CD4-positive, alpha-beta T cell treated with Interleukin-6 at 100 ng/mL for 8 hours (primary cell): ENCODE measurements around the gene MSH3.
"Not testable (repeated sequence)": the region's sequence is repeated elsewhere in the genome, so short reads cannot be mapped to it uniquely, and the experiment has no call there.

Source experiments
- DNase-seq: peaks from one replicate; pipeline ENCODE4 v3.0.0-alpha.2; 2020; ENCODE audit warnings: mixed read lengths, low spot score

MSH3 gene

DNA sequence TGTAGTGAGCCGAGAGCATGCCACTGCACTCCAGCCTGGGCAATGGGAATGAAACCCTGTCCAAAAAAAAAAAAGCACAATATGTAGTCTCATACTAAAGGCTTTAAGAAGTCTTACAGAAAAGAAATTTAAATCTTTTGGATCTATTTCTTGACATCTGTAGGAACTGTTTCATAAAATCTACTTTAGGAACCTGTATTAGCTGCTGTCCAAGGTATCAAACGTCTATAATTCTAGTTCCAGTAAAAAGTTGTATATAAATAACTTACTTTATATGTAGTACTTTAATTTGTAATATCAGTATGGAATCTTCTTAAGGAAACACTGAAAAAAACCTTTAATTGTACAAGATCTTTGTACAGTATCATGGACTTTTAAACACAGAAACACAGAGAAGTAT is 199.0 kb downstream of the MSH3 start:
- DNase-seq: no peak

DNA sequence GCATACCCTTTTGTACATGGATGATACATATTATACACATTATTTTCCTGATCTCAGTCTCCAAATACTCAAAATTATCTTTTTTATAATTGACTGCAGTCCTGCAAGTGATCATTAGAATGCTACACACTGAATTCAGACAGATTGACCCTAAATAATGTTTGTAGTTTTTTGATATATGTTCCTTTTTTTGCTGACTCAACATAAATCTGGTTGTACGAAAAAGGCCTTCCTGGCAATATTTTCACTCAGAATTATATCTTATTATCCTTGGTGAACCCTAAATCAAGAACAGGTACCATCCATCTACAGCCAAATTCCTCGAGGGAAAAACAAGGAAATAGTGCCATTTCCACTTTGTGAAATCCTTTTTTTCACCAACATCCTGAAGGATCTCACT is 200.1 kb downstream of the MSH3 start:
- DNase-seq: no peak

DNA sequence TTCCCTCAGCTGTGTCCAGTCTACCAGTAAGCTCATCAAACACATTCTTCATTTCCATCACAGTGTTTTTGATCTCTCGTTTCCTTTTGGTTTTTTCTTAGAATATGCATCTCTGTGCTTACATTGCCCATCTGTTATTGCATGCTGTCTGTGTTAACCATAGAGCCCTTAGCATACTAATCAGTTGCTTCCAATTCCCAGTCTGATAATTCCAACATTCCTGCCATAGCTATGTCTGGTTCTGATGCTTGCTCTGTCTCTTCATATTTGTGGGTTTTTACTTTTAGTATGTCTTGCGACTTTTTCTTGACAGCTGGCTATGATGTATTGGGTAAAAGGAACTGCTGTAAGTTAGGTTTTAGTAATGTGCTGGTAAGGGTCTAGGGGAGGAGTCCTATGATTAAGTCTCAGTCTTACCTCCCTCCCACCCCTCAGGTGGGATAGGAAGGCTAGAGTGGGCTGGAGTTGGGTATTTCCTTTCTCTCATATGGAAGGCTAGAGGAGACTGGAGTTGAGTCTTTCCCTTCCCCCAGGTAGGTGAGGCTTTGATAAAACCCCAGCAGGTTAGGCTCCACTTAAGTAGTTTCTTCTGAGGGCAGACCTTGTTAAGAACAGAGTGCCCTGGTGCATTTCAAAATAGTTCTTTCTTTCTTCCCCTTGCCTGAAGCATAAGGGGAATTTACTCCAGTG is 206.6 kb downstream of the MSH3 start:
- DNase-seq: no peak

DNA sequence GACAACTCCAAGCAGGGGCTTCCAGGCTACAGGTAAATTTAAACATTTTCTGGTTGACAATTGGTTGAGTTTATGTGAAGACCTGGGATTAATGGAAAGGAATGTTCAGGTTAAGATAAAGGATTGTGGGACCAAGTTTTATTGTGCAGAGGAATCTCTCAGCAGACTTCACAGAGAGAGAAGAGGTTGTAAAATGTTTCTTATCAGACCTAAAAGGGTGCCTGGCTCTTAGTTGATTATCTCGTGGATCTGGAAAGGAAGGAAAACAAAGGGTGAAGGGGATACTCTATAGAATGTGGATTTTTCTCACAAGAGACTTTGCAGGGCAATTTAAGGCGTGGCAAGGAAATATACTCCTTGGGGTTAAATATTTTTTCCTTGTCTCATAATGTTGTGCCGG is 209.3 kb downstream of the MSH3 start:
- no peak for DNase-seq

DNA sequence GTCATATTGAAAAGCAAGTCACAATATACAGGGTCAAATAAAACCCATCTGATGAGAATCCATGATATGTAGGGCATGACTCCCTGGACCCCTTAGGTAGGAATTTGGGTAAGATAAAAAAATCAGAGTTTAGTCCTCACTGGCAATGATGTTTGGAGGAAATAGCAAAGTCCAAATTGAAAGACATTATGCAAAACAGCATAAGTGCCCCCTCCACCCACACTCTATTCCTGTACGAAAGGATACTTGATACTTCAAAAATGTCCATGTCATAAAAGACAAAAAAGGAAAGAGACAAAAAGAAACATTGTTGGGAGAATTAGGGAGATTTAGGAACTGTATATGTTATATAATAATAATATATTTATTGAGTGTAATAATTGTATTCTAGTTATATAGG is 209.7 kb downstream of the MSH3 start:
- no peak for DNase-seq

DNA sequence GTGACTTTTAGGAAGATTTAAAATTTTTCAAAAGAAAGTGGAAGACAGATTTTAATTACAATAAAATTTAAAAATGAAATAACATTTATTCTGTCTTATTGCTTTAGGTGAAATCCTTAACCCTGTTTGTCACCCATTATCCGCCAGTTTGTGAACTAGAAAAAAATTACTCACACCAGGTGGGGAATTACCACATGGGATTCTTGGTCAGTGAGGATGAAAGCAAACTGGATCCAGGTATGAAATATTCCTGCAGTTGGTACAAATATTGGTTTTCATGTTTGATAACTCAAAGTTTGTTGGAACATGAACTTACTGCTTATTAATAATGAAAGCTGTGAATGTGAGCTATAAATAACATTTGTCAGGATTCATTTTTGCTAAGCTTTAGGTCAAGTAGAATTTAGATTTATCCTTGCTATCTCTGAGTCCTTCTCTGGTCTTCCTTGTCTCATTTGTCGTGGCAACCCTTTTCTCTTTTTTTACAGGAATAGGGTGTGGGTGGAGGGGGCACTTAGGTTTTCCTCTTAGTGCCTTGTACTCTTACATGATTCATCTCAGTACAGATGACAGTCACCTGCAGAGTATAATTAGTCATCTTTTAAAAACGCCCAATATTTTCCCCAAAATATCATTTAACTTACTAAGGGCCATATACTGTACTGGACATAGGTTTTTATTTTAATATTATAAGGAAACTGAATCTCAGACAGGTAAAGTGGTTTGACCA is 210.4 kb downstream of the MSH3 start:
- no peak for DNase-seq

DNA sequence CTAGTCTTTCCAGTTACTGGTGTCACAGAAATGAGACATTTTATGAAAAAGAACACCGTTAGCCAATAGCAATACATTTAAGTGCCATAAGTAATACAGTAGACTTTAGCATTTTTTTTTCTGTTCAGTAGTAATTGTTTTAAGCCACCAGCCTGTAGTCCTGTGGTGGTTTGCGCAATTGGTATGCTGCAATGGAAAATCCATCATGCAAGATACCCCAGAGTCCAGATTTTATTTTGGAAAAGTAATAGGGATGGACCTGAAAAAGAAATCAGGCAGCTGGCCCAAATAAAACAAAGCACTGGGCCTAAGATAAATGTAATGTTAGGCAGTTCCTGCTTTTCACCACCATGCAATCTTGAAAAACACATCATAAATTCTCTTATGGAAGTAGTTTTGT is 211.1 kb downstream of the MSH3 start:
- no peak for DNase-seq

DNA sequence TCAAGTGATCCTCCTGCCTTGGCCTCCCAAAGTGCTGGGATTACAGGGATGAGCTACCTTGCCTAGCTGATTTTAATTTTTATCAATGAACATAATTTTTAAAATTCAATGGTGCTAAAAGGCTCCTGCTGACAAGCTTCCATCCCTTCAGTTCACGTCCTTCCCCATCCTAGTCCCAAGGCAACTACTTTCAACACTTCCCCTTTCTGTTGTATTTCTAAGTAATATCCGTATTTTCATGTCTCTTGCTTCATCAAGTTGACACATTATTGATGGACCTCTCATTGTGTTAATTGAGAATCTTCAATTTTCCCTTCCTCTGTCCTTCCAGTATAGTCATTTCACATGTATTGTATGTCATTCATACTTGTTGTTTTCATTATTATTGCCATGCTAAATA is 211.9 kb downstream of the MSH3 start:
- DNase-seq: no peak

DNA sequence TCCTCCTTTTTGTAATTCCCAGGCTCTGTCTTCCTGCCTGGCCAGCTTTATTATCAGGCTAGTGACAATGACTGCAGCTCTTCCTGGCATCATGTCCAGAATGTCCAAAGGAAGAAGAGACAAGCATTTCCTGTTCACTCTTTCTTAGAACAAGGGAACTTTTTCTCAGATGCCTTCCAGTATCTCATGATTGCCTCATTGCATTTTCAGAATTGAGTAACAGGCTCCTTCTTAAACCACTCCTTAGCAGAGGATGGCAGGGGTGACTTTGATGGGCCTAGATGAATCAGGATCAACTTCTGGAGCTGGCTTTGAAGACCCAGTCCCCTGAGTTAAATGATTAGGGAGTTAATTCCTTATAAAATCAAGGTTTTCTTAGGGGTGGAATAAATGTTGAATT is 212.8 kb downstream of the MSH3 start:
- no peak for DNase-seq

DNA sequence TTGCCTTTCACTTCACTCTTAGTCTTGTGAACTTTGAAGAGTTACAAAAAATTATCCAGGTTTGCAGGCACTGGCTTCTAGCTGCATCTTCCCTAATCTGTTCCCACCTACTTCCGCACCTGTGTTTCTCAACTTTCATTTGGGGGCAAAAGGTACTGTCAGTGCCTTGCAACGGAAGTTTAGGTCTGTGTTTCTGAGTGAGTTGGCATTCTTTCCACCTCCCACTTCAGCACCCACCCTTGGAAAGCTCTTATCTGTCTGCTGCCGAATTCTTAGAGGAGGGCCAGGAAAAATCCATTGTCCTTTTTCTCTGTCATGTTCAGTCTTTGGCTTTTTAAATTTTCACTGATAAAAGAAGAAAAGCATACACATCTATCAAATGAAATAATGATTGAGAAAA is 216.0 kb downstream of the MSH3 start:
- no peak for DNase-seq

DNA sequence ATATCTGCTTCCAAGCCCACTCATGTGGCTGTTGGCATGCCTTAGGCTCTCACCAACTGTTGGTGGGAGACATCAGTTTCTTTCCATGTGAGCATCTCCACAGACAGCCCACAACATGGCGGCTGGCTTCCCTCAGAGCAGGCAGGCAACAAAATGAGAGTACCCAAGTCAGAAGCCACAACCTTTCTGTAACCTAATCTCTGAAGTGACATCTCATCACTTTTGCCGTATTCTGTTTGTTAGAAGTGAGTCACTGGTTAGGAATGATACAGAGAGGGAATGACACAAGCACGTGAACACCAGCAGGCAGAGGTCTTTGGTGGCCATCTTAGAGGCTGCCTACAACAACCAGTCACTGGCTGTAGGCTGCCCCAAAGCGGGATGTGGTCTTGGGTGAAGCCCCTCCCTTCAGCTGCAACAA is 217.1 kb downstream of the MSH3 start:
- DNase-seq: no peak

DNA sequence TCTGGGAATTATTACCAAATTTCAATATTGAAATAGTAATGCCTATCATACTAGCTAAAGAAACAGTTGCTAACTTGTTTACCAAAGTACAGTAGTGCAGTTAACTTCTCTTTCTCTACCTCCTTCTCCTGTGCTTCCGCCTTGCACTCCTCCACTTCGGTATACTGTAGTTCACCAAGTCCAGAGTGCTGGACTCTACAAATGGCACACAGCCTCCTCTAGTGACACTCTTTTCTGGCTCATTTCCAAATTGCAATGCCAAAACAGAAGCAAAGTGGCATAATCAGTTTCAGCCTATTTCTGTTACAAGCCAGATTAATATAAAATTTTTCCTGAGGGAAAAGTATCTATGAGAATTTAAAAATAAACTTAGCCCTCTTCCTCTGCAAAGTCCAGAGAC is 219.7 kb downstream of the MSH3 start:
- no peak for DNase-seq

DNA sequence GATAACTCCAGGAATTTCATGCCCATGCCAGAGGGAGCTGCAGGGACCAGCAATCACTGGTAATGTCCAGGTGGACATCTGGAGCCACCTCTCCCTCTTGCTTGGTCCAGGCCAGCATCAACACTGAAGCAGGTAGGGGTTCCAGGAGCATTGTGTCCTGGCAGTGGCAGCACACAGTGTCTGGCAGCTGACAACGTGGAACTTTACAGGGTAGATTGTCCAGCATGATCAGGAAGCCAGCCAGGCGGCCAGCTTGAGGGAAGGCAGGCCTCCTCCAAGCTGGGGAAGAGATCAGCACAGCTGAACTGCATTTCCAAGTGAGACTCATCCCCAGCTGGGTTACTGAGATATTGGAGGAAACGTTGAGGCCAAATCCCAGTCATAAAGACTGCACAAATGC is 223.1 kb downstream of the MSH3 start:
- DNase-seq: no peak

DNA sequence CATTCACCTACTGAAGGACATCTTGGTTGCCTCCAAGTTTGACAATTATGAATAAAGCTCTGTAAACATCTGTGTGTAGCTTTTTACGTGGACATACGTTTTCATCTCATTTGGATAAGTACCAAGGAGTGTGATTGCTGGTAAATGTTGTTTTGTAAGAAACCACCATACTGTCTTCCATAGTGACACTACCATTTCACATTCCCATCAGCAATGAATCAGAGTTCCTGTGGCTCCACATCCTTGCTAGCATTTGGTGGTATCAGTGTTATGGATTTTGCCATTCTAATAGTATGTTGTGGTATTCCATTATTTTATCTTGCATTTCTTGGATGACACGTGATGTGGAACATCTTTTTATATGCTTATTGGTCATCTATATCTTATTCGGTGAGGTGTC is 227.3 kb downstream of the MSH3 start:
- no peak for DNase-seq

DNA sequence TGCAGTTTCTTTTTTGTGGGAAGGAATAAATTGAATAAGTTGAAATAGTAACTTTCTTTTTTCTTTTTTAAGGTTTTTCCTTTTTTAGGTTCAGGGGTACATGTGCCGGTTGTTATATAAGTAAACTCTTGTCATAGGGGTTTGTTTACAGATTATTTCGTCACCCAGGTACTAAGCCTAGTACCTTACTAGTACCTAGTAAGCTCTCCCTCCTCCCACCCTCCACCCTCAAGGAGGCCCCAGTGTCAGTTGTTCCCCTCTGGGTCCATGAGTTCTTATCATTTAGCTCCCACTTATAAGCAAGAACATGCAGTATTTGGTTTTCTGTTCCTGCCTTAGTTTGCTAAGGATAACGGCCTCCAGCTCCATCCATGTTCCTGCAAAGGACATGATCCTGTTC is 228.9 kb downstream of the MSH3 start:
- DNase-seq: not testable (repeated sequence)

DNA sequence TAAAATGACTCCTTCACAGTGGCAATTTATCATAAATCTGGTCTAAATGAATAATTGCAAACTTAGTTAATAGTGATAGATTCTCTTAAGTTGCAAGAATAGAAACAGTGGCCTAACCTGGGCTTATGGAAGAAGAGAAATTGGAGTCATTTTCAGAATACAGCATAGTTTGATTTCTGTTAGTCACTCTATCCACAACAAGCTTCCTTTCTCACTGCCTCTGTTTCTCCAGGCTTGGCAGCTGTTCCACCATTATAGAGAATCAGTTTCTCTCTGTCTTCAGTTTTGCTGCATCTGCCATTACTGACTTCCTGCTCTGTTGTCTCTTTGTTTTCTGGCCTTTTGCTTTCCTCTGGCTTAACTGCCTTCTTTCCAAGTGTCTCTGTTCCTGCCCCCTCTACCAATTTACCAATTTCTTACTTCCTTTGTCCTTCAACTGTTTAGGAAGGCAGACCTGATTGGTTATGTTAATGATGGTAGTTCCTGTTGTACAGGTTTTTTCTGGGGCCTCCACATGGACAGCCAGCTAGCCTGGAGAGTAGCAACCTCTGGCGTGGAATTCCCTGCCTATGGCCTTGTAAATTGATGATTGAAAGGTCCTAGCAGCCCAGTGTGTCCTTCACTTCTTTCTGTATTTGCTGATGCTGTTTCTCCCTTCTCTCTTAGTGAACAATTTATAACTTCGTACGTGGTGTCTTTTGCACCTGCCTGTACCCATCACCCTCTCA is 229.8 kb downstream of the MSH3 start:
- DNase-seq: no peak

DNA sequence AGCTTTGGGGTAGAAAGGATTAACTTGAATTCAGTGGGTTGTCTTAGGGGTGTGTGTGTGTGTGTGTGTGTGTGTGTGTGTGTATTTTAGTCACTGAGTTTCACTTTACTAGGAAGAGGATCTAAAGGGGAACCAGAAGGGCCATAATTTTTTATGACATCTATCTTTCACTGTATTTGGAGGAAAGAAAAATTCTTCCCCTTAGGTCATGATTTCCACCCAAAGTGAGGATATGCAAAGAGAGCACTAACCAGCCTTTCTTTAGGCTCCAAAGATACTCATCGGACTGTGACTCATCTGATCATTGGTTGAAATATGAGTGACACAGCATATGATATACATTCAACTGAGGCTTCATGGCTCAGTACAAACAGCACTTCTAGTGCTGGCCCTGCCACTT is 230.5 kb downstream of the MSH3 start:
- DNase-seq: no peak

DNA sequence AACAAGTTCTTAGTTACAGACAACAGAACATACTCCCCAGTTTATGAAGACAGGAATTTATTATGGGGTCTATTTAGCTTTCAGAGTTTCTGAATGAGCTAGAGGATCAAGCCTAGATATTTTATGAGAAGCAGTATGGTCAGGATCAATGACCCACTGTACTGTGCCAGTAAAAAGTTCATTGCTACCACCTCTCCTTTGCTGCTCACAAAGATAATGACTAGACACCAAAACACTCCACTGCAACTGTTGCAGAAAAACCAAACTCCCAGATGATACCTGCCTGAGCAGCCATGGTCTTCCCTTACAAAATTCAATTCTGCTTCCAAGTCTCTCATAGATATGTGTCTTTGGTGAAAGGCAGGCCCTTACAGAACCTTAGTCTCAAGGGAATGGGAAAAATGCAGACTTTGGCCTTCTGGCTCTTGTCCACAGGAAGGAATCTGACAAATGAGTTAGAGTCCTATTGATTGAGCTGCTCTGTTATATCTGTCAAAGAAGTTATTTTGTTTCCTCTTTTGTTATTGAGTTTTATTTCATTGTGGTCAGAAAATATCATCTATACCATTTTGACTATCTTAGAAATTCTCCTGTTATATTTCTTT is 231.0 kb downstream of the MSH3 start:
- no peak for DNase-seq

DNA sequence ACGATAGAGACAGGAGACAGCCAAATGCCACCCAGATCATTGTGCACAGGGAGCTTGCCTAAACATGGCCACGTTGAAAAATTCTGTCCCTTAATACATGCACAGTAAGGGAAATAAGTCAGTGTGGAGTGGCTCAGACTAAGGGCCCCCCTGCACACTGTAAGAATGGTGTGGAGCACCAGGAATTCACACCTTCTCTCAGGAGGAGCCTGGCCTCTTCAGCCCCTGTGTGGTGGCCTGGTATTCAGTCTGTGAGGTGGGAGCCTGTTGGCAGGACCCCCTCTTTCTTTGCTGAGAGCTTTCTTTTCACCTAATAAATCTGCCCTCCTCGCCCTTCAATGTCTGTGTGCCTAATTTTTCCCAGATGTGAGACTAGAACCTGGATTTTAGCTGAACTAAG is 239.6 kb downstream of the MSH3 start:
- DNase-seq: no peak

DNA sequence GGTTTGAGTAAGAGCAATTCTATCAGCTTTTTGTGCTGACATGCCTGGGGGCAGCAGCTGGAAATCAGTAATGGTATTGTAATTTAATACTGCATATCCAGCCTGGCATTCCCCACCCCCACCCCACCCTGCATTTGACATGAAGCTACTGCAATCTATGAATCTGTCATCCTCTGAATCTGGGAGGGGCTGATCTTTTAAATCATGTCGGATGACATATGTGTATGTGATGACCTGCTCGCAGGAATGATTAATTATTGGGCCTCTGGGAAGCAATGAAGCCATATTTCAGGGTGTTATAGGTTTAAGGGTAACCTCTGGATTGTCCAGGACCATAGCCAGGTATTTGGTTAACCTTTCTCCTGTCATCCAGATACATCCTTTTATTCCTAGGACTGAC is 241.1 kb downstream of the MSH3 start:
- no peak for DNase-seq

DNA sequence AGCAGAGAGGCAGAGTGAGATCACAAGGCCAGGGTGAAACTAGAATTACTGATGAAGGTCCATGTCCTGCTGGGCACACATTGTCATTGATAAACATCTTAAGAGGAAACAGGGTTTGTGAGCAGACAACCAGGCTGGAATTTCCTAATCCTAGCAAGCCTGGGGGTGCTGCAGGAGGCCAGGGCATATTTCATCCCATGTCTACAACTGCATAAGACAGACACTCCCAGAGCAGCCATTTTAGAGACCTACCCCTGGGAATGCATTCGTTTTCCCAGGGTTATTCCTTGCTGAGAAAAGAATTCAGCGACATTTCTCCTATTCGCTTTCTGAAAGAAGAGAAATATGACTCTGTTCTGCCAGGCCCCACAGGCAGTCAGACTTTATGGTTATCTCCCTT is 248.2 kb downstream of the MSH3 start:
- DNase-seq: not testable (repeated sequence)

DNA sequence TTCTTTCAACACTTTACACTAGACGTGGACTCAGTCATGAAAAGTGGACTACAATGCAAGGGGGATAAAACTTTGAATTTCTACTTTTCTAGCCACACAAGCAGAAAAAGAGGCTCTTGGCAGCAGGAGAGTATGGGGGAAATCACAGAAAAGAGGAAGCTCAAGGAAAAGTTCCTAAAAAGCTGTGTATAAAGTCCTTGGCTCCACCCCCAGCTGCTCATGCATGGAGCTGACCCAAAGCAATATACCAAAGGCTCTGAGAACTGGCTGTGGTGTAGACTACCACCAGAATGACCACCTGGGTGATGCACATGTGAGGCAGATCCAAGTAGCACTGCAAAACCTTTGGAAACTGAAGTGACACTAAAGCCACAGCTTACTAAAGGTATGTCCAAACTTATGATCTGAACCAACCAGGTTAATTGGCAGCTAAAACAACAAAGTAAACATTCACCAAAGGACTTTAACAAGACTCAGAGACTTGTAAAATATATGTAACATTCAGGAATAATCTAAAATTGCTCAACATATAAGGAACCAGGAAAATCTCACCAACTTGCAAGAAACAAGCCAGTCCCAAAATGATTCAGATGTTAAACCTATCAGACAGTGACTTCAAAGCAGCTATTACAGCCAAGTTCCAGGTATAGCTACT is 250.2 kb downstream of the MSH3 start:
- DNase-seq: no peak
